HG03521 (cell line): ENCODE measurements around the gene HDAC5.
"Not testable (repeated sequence)": the region's sequence is repeated elsewhere in the genome, so short reads cannot be mapped to it uniquely, and the experiment has no call there.

ENCODE experiments used
- ATAC-seq: cut with Tn5 transposase; IDR thresholded peaks from one replicate; pipeline ENCODE4 v1.9.1; 2021; ENCODE audit warnings: mild to moderate bottlenecking, moderate library complexity; ENCODE audit not compliant: unreplicated experiment

HDAC5 gene

DNA sequence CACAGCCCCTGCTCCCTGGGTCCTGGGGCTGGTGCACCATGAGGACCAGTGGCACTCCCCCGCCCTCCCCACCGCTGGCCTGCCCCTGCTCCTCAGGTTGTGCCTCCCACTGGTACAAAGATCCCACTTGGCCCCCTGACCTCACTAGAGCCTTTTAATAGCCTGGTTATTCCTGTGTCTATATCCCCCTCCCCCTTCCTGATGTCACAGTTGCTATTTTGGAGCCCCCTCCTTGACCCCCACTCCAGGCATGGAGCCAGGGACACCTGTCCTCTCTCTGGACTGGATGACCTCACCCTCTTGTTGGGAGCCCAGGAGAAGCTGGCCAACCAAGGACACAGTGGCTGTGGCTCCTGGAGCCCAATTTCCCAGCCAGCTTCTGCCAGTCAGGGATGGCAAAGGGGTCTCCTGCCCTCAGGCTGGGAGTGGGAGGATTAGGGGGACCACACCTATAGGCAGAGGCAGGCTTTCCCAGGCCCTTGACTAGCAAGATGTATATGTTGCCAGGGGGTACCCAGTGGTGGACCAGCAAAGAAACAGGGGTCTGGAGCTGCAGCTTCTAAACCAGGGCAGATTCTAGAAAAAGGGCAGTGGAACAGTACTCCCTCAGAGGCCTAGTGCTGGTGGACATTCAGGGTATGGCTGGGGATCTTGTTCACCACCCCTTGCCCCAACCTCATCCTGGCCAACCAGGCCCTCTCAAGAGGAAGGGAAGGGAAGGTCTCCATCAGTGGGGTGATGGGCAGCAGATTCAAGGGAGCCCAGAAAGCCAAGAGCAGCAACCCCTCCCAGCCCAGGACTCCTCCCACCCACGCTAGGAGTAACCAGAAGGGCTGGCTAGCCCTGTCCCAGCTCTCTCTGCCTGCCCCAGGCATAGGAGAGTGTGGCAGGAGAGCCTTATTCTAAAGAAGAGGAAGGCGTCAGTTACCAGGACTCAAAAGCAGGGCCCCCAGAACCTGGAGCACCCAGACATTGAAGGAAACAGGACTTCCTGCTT lies 10.9 kb downstream of the HDAC5 start:
- no peak for ATAC-seq

DNA sequence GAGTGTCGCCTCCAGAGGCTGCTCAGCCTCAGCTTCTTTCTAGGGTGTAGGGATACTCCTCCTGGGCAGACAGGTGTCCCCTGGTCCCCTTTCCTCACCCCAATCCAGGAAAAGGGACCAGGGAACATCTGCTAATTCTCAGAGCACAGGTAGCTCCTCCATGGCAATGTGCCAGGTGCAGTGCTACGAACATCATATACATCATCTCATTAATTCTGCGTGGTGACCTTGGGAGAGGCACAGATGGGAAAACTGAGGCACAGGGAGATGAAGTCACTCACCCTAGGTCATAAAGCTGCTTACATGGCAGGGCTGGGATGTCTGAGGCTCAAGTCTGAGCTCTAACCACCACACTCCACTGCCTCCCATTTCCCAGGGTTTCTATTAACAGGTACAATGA lies 11.7 kb downstream of the HDAC5 start:
- ATAC-seq, result no peak

DNA sequence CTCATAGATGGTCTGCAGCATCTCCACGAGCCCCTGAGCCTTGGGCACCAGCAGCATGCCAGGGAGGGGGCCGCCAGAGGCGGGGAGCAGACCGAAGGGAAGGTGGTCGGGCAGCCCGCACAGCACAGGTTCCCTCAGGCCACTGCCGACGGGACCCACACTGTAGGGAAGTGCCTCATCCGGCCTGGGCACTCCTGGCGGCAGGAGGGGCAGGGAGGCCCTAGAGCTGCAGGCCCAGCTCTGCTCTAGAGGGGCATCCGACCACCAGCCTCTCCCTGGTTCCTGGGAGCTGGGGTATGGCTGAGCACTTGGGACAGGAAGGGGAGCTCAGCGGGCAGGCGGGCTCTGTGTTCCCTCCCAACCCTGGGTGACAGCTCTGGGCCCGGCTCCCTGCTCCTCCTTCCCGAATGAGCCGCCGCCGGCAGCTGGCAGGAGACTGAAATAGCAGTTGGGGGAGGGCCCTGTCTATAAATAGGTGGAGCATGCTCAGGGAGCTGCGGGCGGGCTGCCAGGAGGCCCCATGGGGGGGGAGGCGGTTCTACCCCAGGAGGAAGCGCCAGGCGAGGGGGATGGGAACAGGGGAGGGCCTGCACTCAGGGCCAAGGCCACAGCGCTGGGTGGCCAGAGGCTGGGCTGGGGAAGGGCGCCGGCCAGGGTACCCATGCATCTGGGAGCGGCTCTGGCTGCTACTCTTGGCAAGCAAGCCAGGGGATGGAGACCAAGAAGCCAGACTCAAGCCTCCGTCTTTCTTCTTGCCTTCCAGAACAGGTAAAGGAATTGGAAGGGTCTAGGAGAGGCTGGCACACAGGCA lies 12.4 kb downstream of the HDAC5 start:
- peak; percentile 49 for ATAC-seq

- no peak for ATAC-seq
Measured at GRCh38 chr17:44110011-44110686, 13.3 kb downstream of the HDAC5 start.

DNA sequence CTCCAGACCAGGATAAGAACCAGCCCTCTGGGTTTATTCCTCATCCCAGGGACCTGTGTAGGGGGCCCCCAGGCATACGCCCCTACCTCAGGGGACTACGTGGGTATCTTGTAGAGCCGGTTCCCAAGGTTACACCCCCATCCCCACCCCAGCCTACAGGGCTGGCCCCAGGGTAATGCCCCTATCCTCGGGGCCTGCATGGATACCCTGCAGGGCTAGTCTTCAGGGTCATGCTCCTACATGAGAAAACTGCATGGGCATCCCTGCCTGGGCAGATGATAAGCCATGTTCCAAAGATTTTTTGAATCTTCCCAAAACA lies 14.2 kb downstream of the HDAC5 start:
- ATAC-seq, result no peak

- ATAC-seq, result no peak
Measured at GRCh38 chr17:44108440-44109311, 14.8 kb downstream of the HDAC5 start.

- ATAC-seq, result no peak
Measured at GRCh38 chr17:44106801-44107200, 16.6 kb downstream of the HDAC5 start.

GRCh38 chr17:44105941-44106340 lies 17.5 kb downstream of the HDAC5 start:
- ATAC-seq, result no peak

DNA sequence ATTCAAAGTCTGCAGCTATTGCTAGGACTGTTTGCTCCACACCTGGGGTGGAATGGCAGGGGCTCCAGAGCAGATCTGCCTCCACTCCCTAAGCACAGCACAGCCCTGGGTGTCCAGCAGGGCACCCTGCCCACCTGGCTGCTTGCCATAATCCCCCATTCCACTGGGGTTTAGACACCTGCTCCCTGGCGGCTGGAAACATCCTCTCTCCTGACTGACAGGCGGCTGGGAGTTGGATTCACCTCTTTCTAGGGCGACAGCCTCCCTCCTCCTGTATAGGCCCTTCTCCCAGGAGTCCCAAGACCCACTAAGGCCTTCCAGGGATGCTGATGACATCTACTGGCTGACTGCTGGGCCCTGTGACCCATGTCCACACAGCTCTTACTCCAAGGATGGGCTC lies 18.0 kb downstream of the HDAC5 start:
- no peak for ATAC-seq

GRCh38 chr17:44102849-44103622 lies 20.4 kb downstream of the HDAC5 start:
- no peak for ATAC-seq

DNA sequence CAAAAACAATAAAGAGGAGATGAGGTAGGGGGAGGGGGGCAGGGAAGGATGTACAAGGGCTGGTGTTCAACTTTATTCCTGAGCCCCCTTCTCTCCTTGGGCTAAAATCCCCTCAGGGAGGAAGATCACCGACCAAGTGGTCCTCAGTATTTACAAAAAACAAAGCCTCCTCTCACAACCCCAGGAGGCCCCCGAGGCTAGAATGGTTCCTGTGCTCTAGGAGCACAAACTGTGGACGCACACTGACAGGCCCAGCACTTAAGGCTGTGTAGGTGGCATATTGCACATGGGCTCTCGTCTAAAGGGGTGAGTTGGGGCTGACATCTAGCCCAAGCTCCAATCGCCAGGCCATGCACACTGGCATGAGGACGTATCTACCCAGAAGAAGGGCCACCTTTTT lies 21.6 kb downstream of the HDAC5 start:
- not testable (repeated sequence) for ATAC-seq

DNA sequence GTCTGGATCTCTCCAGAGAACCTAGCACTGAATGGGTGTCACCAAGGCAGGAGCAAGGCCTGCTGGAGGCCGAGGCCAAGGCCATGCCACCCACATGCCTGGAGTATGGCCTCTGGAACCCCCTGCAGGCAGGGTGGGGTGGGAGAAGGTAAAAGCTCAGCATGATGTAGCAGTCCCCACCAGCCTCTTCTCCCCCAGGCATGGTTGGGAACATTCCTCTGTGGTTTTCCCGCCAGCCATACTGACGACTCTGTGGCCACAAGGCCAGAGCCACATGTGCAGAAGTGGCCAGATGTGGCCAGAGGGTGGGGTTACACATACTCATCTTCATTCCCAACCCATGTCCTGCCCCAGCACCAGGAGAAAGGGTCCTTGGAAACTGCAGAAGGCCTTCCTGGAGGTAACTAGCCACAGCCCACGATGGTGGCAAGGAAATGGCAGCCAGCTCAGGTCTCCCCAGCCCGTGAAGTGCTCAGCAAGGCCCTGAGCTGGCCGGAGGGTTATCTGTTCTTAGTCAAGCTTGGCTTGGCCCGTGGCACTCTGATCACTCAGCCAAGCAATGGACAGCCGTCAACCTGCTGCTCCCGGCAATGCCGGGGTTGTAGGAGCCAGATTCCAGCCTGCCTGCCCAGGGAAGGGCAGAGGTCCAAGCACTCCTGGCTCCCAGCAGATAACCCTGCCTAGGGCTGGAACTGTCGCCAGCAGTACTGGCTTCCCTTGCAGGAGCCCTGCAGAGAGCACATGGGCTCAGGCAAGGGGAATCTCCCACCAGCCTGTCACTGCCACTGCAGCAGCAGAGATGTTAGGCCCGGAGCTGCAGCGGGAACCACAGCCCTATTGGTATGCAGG lies 26.1 kb downstream of the HDAC5 start:
- no peak for ATAC-seq

DNA sequence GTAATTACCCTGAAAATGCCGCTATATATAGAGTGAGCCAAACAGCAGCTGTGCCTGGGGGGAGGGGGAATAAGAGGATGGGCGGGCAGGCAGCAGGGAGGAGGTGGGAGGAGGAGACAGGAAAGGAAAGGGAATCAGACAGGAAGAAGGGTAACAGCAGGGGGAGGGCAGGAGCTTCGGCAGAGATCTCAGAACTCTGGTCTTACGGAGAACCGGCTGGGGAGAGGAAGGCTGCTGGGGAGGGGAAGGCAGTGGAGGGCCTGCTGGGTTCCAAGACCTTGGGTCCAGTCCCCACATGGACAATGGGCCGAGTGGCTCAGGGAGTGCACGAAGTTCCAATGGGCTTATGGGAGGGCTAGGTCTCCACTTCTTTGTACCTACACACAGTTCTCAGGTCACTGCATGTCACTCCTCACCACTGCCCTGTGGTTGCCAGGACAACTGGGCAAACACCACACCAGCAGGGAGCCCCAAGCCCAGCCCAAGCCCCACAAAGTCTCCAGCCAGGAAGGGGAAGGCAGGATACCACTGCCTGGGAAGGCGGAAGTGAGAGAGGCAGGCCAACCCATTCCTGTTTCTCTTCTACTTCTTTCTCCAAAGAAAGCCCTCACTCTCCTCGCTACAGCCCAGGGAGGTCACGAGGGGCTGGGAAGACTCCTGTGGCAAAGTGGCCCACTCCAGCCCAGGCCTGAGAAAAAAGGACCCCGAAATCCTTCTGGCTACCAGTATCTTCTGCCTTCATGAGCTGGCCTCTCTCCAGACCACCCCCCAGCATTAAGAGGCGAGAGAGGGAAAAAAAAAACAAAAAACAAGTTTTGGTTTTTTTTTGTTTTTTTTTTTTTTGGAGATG lies 27.6 kb downstream of the HDAC5 start:
- no peak for ATAC-seq

- ATAC-seq, result no peak
Measured at GRCh38 chr17:44095388-44095646, 28.1 kb downstream of the HDAC5 start.

- no peak for ATAC-seq
Measured at GRCh38 chr17:44094701-44095387, 28.6 kb downstream of the HDAC5 start.

GRCh38 chr17:44093231-44093900 lies 30.1 kb downstream of the HDAC5 start:
- no peak for ATAC-seq

DNA sequence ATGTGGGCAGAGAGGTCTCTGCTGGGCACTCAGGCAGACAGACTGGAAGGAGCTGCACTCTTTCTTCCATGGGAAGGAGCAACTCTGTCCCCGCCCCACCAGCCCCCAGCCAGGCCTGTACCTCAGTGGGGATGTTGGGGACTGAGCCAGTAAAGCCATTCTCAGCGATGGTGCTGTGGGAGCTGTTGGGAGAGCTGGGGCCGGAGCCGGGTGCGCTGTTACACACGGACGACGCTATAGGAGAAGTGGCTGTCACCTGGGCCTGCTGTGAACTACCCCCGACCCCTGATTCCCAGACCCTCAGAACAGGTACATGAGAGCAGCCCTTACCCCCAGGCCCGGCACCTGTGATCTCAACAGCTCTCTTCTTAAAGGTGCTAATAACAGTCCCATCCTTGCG lies 31.4 kb downstream of the HDAC5 start:
- no peak for ATAC-seq
